HFF-Myc (cell line): ENCODE data around the gene MEIKIN.

ENCODE experiments used
- DNase-seq: peaks from one replicate; pipeline ENCODE4 v3.0.0-alpha.2; 2011; ENCODE audit warnings: low read depth; ENCODE audit errors: extremely low read depth
- H3K4me3 ChIP-seq: replicated peaks from 2 replicates; pipeline ENCODE4 v1.5.1; 2011; ENCODE audit warnings: low read depth, mild to moderate bottlenecking, control low read depth, low read length
- CTCF ChIP-seq: IDR thresholded peaks from 2 replicates; pipeline ENCODE4 v1.5.1; 2012; ENCODE audit warnings: mild to moderate bottlenecking, low read depth, low read length, control low read depth; ENCODE audit errors: missing control alignments

MEIKIN gene

GRCh38 chr5:131795879-131796792 is 149.3 kb downstream of the MEIKIN start:
- TF ChIP-seq CTCF = no peak
- H3K4me3 ChIP-seq = peak overlapping the region; percentile 91
- DNase-seq = no peak

- no peak for TF ChIP-seq CTCF
- no peak for DNase-seq
- peak overlapping the region; percentile 91 for H3K4me3 ChIP-seq
Observed at GRCh38 chr5:131795228-131795627, 150.2 kb downstream of the MEIKIN start.

GRCh38 chr5:131794586-131794985 is 150.9 kb downstream of the MEIKIN start:
- TF ChIP-seq CTCF = no peak
- no peak for DNase-seq
- peak overlapping the region; percentile 91 for H3K4me3 ChIP-seq

- DNase-seq = no peak
- TF ChIP-seq CTCF = no peak
- no peak overlapping the region for H3K4me3 ChIP-seq
Observed at GRCh38 chr5:131792896-131793295, 152.6 kb downstream of the MEIKIN start.

GRCh38 chr5:131791866-131792265 is 153.6 kb downstream of the MEIKIN start:
- H3K4me3 ChIP-seq = no peak overlapping the region
- TF ChIP-seq CTCF = no peak
- DNase-seq = no peak

- no peak overlapping the region for H3K4me3 ChIP-seq
- TF ChIP-seq CTCF = no peak
- DNase-seq = no peak
Observed at GRCh38 chr5:131790550-131790949, 154.9 kb downstream of the MEIKIN start.
